GM12801 (cell line): ENCODE measurements around the gene NFATC2.

Experiments
- TF ChIP-seq, protein P1 (sequence below): IDR thresholded peaks from one replicate; pipeline ENCODE4 v1.5.1; 2011; ENCODE audit warnings: control low read depth; ENCODE audit not compliant: insufficient read length; ENCODE audit errors: extremely low read depth

The NFATC2 gene

DNA sequence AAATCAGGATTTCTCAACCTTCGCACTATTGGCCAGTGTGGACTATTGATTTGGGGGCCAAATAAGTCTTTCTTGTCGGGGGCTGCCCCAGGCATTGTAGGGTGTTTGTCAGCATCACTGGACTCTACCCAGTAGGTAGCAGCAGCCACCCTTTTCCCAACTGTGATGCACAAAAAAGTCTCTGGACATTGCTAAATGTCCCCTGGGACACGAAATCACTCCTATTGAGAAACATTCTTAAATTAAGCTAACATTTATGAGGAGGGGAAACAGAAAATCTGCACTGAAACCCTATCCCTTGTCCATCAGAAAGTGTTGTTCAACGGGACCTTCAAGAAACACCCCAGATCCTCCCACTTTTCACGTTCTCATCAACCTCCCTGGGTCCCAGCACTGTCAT is 54.2 kb downstream of the NFATC2 start:
- TF ChIP-seq, protein P1, sequence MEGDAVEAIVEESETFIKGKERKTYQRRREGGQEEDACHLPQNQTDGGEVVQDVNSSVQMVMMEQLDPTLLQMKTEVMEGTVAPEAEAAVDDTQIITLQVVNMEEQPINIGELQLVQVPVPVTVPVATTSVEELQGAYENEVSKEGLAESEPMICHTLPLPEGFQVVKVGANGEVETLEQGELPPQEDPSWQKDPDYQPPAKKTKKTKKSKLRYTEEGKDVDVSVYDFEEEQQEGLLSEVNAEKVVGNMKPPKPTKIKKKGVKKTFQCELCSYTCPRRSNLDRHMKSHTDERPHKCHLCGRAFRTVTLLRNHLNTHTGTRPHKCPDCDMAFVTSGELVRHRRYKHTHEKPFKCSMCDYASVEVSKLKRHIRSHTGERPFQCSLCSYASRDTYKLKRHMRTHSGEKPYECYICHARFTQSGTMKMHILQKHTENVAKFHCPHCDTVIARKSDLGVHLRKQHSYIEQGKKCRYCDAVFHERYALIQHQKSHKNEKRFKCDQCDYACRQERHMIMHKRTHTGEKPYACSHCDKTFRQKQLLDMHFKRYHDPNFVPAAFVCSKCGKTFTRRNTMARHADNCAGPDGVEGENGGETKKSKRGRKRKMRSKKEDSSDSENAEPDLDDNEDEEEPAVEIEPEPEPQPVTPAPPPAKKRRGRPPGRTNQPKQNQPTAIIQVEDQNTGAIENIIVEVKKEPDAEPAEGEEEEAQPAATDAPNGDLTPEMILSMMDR: no peak

DNA sequence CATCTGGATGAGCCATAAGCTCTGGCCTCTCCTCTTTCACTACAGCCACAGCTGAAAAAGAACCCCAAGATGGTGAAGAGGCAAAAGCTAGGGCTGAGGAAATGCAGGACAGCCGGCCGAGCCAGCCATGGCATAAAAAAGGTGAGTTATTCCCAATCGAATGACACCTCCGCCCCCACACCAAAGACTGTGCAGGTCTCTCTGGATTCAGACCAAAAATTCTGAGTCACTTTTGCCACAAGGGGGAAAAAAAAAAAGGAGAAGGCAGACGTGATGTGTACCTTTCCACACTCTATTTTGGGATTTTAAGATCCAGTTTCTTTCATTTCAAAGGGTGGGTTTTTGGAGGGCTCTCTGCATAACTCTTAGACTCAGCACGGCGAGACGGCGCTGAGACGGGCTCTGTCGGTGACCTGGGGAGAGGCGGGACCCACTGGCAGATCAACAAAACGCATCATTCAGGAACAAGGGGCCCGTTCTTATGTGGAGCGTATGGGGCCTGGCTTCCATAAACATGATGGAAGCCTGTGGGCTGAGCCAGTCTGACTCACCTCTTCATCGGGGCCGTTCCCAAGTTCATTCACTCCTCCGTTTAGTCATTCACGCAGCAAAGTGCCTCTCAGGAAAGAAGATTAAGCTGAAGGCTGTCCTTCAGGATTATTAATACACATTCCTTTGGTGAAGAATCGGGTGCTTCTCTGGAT is 54.8 kb downstream of the NFATC2 start:
- TF ChIP-seq, protein P1: no peak

DNA sequence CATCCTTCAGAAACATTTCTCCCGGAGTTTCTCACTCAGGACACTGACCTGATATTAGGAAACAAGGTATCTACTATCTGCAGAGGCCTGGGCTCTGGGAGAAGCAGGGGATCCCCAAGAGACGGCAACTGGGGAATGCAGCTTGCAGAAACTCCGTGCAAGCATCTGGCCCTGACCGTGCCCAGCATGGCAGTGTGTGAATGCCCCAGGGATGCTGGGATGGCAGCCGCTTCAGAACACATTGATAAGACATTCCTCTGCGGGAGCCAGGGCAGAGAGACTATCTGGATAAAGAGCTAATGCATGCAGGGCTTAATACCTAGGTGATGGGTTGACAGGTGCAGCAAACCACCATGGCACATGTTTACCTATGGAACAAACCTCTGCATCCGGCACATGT is 55.4 kb downstream of the NFATC2 start:
- TF ChIP-seq, protein P1: no peak

DNA sequence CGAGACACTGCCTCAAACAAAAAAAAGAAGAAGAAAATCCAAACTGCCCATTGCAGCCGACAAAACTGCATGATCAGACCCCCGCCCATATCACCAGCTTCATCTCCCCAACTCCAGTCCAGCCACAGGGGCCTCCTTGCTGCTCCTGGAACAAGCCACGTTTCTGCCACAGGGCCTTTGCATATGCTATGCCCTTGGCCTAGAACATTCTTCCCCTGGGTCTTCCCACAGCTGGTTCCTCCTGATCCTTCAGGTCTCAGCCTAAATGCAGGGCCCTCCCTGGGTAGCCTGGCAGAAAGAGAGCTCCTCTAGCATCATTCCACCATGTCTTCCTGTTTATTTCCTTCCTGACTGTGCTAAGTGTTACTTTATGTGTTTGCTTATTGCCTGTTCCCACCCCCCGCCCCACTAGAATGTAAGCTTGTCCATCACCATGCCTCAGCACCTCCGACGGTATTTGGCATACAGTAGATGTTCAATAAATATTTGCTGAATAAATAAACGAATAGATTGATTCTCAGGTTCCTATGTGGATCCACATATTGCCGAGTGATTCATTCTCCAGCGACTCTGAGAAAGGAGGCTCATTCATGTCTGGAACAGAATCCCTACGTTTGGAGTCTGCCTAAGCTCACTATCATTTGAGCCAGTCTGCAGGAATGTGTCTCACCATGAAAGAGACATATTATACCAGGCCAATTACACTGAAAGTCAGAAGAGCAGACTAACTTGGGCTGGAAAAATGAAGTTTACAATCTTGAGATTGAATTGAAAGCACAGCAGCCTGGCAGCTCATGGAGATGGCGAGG is 56.1 kb downstream of the NFATC2 start:
- TF ChIP-seq, protein P1: no peak

DNA sequence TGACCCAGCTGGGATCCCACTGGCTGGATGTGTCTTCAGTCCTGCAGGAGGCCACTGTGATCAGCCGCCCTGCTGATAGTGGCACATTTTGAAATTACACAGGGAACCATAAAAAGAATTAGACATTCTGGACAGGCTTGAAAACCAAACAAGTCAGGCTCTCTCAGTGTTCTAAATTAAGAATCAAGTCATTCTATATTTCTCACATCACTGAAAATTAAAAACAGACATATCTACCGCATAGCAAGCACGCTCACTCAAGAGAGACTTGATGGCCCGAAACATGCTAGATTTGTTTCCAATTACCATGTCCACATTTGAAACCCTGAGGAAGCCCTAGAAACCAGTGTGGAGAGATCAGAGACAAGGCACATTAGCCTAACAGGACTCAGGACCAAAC is 57.7 kb downstream of the NFATC2 start:
- TF ChIP-seq, protein P1: no peak

DNA sequence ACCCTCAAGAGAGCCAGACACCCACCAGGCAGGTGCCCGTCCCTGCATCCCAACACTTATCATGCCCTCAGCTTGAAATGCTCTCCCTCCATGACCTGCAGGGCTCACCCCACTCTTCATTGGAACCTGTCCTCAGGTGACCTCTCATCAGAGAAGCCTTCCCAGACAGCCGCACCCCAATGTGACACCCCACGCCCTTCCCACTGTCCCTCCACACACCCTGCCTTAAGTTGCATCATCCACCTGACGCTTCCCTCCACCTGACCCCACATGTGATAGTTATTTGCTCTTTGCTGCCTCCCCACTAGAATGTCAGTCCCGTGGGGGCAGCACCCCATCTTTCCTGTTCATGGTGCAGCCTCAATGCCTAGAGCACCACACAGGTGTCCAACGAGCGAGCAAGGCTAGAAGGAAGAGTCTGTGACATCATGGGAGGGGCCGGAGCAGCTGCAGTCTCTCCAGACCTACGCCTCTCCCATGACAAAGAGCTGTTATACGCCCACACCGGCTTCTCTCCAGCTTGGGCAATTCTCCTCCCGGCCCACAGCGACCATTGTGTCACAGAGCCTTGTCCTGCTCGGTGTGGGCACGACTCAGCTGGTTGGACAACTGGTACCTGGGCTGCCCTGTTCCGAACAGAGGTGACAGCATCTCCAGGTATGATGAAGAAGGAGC is 58.2 kb downstream of the NFATC2 start:
- TF ChIP-seq, protein P1: no peak

DNA sequence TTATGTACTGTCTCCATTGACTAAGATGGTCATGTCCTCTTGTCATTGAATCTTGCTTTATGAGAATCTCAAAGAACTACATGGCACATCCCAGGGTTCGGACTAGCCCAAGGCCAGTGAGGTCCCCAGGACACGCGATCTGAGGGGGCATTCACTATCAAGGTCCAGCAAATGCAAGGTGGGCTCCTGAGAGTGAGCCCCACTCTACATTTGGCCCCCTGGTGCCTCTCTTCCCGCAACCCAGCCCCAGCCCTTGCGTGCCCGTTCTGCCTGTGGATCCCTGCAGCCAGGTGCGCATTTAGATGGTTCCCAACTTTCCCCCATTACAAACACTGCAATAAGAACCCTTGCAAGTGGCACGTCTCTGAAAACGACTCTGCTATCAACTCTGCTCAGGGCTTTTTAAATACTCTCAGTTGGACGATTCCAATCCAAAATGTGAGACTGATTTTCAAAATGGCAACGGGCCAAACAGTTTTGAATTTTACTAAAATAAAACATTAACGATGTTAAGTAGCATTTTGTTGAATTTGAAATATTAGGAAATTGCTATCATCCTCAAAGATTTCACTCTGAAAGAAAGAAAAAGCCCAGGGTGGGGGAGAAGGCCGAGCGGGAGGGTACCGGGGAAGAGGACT is 59.6 kb downstream of the NFATC2 start:
- TF ChIP-seq, protein P1: no peak
